OCI-LY3 (cell line): ENCODE results near the gene SULT2B1.

ENCODE experiments used
- CTCF ChIP-seq: fragments of 200-600, 300-600 bp; sonication (generic); IDR thresholded peaks from 2 replicates; pipeline ENCODE4 v1.5.1; 2014; ENCODE audit warnings: antibody characterized with exemption, low read length, low read depth
- EZH2phosphoT487 ChIP-seq: fragments of 200-600 bp; shearing (Covaris generic); IDR thresholded peaks from 2 replicates; pipeline ENCODE4 v1.6.1; 2018; ENCODE audit warnings: antibody characterized with exemption, mixed run types, low read depth

- TF ChIP-seq CTCF (no peak), EZH2phosphoT487 (no peak)
Observed at GRCh38 chr19:48642862-48643261, 90.9 kb downstream of the SULT2B1 start.
